Measurements from ENCODE around the gene NRBF2. TPM values are rescaled to one million over a fixed set of nuclear protein-coding genes. Genes with fewer than 3 reads are reported as not detected.

Gene NRBF2
- total RNA-seq, 2 experiments from 2014 or later, result 20.3 to 25.2 TPM

DNA sequence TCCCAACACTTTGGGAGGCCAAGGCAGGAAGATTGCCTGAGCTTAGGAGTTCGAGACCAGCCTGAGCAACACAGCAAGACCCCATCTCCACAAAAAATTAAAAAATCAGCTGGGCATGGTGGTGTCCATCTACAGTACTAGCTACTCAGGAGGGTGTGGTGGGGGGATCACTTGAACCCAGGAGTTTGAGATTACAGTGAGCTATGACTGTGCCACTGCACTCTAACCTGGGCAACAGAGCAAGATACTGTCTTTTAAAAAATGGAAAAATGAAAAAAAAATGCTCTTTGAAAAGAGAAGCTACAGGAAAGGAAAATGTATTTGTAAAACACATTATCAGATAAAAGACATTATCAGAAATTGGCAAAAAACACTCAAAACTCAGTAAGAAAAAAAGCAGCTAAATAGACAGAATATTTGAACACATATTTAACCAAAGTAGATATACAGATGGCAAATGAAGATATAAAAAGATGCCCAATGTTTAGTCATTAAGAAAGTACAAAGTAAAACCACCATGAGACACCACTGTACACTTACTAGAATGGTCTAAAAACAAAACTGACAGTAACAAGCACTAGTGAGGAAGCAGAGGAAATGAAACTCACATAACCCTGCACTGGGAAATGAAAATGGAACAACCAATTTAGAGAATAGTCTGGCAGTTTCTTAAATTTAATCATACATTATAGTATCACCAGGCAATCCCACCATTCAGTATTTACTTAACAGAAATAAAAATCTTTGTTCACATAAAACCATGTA lies 40.5 kb downstream of the NRBF2 start:
- peaks cover 65% of the 10 kb centered on the region for H3K4me1 Mint-ChIP-seq
- H3K4me3 Mint-ChIP-seq, result peak overlapping the region; percentile 32
- CTCF ChIA-PET, result interaction anchor here (0.7 to 1.5 kb wide), 5 partner anchors 9 to 546 kb away, joined by 3 to 5 read pairs (median 3); partner anchors contain the start of genes EGR2 and NRBF2
- DNase-seq (no peak), ATAC-seq (peak; percentile 98)
- peaks cover 78% of the 10 kb centered on the region for H3K36me3 Mint-ChIP-seq
- no peaks in the 10 kb centered on the region for H3K9me3 Mint-ChIP-seq (ENCODE audit: low read depth)
- H3K27me3 Mint-ChIP-seq, result no peaks in the 10 kb centered on the region
- peak overlapping the region; percentile 99 for H3K27ac Mint-ChIP-seq

- Mint-ChIP-seq H3K27me3 (no peaks in the 10 kb centered on the region), H3K9me3 (ENCODE audit: low read depth) (no peaks in the 10 kb centered on the region), H3K4me1 (peaks cover 48% of the 10 kb centered on the region), H3K4me3 (no peak overlapping the region), H3K36me3 (peaks cover 71% of the 10 kb centered on the region), H3K27ac (peak overlapping the region; percentile 57)
- DNase-seq, result no peak
- no peak for ATAC-seq
- CTCF ChIA-PET, result interaction anchor here (1.0 to 1.2 kb wide), 2 partner anchors 9 to 93 kb away, joined by 3 read pairs; no protein-coding TSS in a partner anchor
These were observed 42.4 kb downstream of the NRBF2 start for GRCh38 chr10:63175534-63175933.

- Mint-ChIP-seq H3K27me3 (no peaks in the 10 kb centered on the region), H3K27ac (no peak overlapping the region), H3K4me3 (no peak overlapping the region), H3K36me3 (peaks cover 55% of the 10 kb centered on the region), H3K4me1 (no peaks in the 10 kb centered on the region), H3K9me3 (ENCODE audit: low read depth) (no peaks in the 10 kb centered on the region)
- DNase-seq (no peak), ATAC-seq (no peak)
- CTCF ChIA-PET, result no interaction called here
These were observed 59.7 kb downstream of the NRBF2 start for GRCh38 chr10:63192826-63193225.

DNA sequence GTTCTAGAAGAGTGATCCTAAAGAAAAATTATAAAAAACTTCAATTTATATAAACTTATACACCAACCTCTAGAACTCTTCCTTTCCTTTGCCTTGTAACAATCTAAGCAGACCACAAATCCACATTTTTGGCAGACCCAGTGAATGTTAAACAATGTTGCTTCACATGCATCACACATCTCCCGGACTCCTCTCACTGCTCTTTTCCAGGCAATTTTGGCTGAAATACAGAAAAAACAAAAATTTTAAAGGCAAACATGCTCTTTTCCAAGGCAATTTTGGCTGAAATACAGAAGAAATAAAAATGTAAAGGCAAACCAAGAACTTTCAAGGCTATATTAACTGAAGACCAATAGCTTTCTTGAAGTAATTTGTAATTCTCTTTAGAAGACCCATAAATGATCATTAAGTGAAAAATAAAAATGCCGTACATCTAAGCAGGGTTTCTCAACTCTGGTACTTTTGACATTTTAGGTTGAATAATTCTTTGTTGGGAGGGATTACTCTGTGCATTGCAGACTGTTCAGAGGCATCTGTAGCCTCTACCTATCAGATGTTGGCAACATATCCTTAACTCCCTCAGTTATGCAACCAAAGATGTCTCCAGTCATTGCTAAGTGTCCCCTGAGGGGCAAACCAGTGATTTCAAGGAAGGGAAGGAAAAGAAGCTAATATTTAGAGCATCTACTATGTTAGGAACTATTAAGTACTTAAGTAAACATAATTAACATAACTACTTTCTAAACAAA lies 64.4 kb downstream of the NRBF2 start:
- Mint-ChIP-seq H3K27me3 (no peaks in the 10 kb centered on the region), H3K4me1 (peaks cover 3% of the 10 kb centered on the region), H3K9me3 (ENCODE audit: low read depth) (no peaks in the 10 kb centered on the region), H3K4me3 (no peak overlapping the region), H3K36me3 (peaks cover 54% of the 10 kb centered on the region), H3K27ac (no peak overlapping the region)
- no peak for ATAC-seq
- no peak for DNase-seq
- CTCF ChIA-PET, result no interaction called here

GRCh38 chr10:63199716-63200115 lies 66.6 kb downstream of the NRBF2 start:
- CTCF ChIA-PET, result interaction anchor here (0.9 to 3.6 kb wide), 4 partner anchors 9 to 430 kb away, joined by 3 to 11 read pairs (median 6); no protein-coding TSS in a partner anchor
- Mint-ChIP-seq H3K9me3 (ENCODE audit: low read depth) (no peaks in the 10 kb centered on the region), H3K36me3 (peaks cover 45% of the 10 kb centered on the region), H3K4me3 (no peak overlapping the region), H3K27me3 (no peaks in the 10 kb centered on the region), H3K4me1 (peaks cover 12% of the 10 kb centered on the region), H3K27ac (no peak overlapping the region)
- DNase-seq (no peak), ATAC-seq (no peak)

GRCh38 chr10:63200431-63200830 lies 67.3 kb downstream of the NRBF2 start:
- DNase-seq, result no peak
- Mint-ChIP-seq H3K9me3 (ENCODE audit: low read depth) (no peaks in the 10 kb centered on the region), H3K4me1 (peaks cover 17% of the 10 kb centered on the region), H3K27me3 (no peaks in the 10 kb centered on the region), H3K27ac (no peak overlapping the region), H3K36me3 (peaks cover 47% of the 10 kb centered on the region), H3K4me3 (no peak overlapping the region)
- CTCF ChIA-PET, result interaction anchor here (0.8 to 3.6 kb wide), 6 partner anchors 19 to 520 kb away, joined by 3 to 11 read pairs (median 4); no protein-coding TSS in a partner anchor
- no peak for ATAC-seq

DNA sequence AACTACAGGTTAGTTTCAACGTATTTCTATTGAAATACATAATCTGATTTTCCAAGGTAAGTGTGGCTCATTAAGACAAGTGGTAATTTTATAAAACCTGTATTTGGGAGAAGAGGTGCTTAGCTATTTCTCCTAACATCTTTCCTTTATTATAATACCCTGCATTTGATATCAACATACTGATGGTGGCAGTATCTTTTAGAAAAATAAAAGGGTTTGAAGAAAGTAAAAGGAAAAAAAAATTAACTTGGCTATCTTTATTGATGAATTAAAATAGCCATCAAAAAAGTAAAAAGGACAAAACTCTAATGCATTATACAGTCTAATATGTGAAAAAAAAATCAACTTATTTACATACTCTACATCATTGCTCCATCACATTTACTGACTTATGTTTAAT lies 68.0 kb downstream of the NRBF2 start:
- H3K27me3 Mint-ChIP-seq, result no peaks in the 10 kb centered on the region
- peaks cover 24% of the 10 kb centered on the region for H3K4me1 Mint-ChIP-seq
- CTCF ChIA-PET, result interaction anchor here (0.8 to 3.6 kb wide), 5 partner anchors 34 to 519 kb away, joined by 3 to 11 read pairs (median 5); no protein-coding TSS in a partner anchor
- ATAC-seq (no peak), DNase-seq (no peak)
- H3K9me3 Mint-ChIP-seq (ENCODE audit: low read depth), result no peaks in the 10 kb centered on the region
- peaks cover 50% of the 10 kb centered on the region for H3K36me3 Mint-ChIP-seq
- no peak overlapping the region for H3K4me3 Mint-ChIP-seq
- no peak overlapping the region for H3K27ac Mint-ChIP-seq
